SK-N-SH (cell line): ENCODE data around the gene TBL1XR1.
"Not testable (repeated sequence)": the region's sequence is repeated elsewhere in the genome, so short reads cannot be mapped to it uniquely, and the experiment has no call there.

Source experiments
- FOXM1 ChIP-seq: IDR thresholded peaks from 2 replicates; pipeline ENCODE4 v1.4.0; 2012; ENCODE audit warnings: low read depth, mild to moderate bottlenecking
- NRF1 ChIP-seq: IDR thresholded peaks from 2 replicates; pipeline ENCODE4 v1.6.1; 2012; ENCODE audit warnings: low read depth, mild to moderate bottlenecking, low read length
- RAD21 ChIP-seq: IDR thresholded peaks from 2 replicates; pipeline ENCODE4 v1.6.1; 2012; ENCODE audit warnings: mild to moderate bottlenecking, low read length
- RFX5 ChIP-seq: IDR thresholded peaks from 2 replicates; pipeline ENCODE4 v1.6.1; 2012; ENCODE audit warnings: mild to moderate bottlenecking, improper control_type of control experiment, low read length
- SIN3A ChIP-seq: IDR thresholded peaks from 2 replicates; pipeline ENCODE4 v1.6.1; 2012; ENCODE audit warnings: low read depth, mild to moderate bottlenecking, low read length, moderate library complexity, borderline replicate concordance
- TF ChIP-seq, protein P1 (sequence below): fragments of 200-600 bp; sonication (generic); IDR thresholded peaks from 2 replicates; pipeline ENCODE4 v1.6.1; 2017; ENCODE audit warnings: antibody characterized with exemption, mild to moderate bottlenecking, moderate library complexity

DNA sequence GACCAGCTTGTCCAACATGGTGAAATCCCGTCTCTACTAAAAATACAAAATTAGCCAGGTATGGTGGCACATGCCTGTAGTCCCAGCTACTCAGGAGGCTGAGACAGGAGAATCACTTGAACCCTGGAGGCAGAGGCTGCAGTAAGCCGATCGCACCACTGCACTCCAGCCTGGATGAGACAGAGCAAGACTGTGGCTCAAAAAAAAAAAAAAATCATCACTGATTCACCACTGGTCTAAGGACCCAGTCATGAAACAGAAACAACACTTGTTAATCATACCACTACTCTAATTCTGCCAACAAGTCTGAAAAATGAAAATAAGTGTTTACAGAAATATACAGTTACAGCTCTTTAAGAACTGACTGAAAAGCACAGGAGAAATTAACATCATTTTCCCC, 12.7 kb downstream of the TBL1XR1 start:
- not testable (repeated sequence) for TF ChIP-seq SIN3A, FOXM1, NRF1, RAD21, RFX5
- TF ChIP-seq, protein P1, sequence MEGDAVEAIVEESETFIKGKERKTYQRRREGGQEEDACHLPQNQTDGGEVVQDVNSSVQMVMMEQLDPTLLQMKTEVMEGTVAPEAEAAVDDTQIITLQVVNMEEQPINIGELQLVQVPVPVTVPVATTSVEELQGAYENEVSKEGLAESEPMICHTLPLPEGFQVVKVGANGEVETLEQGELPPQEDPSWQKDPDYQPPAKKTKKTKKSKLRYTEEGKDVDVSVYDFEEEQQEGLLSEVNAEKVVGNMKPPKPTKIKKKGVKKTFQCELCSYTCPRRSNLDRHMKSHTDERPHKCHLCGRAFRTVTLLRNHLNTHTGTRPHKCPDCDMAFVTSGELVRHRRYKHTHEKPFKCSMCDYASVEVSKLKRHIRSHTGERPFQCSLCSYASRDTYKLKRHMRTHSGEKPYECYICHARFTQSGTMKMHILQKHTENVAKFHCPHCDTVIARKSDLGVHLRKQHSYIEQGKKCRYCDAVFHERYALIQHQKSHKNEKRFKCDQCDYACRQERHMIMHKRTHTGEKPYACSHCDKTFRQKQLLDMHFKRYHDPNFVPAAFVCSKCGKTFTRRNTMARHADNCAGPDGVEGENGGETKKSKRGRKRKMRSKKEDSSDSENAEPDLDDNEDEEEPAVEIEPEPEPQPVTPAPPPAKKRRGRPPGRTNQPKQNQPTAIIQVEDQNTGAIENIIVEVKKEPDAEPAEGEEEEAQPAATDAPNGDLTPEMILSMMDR, result not testable (repeated sequence)
